Islet of Langerhans (tissue), 1 donor: Measurements from ENCODE around the gene CSF2RB.

Experiments
- FAIRE-seq: peaks from one replicate; lab custom pipeline; 2011; peaks lifted over from hg19 to GRCh38; lab: Jason Lieb, UNC

CSF2RB gene

DNA sequence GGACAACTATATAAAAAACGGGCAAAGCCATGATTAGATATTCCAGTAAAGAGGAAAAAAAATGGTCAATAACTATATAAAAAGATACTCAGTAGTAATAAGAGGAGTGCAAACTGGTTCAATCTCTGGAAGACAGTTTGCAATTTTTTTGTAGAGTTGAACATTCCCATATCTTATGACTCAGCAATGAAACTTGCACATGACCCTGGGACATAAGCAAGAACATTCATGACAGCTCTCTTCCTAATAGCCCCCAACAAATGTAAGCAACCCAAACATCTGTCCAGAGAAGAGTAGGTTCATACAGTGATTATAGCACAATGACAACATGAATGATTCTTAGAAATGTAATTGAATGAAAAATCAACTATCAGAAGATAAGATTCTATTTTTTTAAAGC, 21.8 kb upstream of the CSF2RB start:
- FAIRE-seq: no peak

DNA sequence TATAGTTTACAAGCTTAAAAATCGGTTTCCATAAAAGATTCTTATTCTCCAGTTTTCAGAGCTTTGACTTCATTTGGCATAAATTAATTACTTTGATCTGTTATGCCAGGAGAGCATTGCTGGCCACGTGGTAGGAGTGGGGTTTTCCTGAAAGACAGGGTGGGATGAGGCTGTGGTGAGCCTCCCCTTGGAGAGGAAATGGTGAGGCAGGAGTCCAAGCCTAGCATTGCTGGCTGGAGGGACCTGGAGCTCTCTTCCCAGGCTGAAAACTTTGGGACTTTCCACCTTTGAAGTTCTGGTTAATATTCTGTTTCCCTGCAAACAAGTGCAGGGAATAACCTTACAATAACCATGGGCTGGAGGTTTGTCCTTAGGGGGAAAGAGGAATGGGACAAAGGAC, 21.1 kb upstream of the CSF2RB start:
- no peak for FAIRE-seq

DNA sequence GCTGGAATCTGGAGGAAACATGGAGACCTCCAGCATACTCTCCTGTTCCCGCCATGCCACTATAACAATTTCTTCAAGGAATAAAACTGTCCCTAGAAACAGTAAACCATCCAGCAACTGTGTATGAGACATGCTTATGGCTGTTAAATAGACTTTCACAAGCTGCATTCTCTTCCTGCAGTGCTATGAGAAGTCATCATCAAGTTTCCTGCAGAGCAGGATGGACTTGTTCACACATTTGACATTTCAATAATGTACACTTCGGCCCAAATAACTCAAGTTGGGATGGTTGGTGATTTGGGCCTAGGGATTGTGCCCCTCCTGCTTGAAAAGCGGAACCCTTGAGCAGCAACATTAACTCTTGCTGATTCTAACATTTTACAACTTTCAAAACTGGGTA, 20.2 kb upstream of the CSF2RB start:
- no peak for FAIRE-seq

DNA sequence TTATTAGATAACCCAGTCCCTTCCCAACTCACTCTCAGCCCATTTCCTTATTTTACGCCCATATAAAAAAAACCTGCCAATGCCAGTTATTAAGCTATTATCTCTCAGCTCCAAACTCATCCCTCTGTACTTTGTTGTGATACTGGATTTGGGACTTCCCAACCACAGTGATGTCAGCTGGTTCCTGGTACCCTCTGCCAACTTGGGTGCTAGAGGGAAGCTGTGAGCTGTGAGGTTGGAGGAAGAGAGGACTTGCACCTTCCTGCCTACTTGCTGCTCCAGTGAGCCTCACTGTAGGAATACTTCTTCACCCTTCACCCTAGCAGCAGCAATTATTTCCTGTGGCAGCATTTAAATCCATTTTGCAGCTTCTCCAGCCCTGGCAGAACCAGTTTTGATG, 19.2 kb upstream of the CSF2RB start:
- no peak for FAIRE-seq

DNA sequence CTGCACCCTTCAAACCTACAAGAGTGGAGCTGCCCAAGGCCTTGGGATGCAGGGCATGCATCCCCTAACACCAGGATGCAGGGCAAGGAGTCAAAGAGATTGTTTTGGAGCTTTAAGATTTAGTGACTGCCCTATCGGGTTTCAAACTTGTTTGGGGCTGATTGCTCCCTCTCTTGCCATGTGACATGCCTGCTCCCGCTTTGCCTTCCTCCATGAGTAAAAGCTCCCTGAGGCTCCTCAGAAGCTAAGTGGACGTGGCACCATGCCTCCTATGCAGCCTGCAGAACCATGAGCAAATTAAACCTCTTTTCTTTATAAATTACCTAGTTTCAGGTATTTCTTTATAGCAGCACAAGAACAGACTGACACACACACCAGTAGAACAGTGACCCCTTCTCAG, 15.8 kb upstream of the CSF2RB start:
- FAIRE-seq: no peak

DNA sequence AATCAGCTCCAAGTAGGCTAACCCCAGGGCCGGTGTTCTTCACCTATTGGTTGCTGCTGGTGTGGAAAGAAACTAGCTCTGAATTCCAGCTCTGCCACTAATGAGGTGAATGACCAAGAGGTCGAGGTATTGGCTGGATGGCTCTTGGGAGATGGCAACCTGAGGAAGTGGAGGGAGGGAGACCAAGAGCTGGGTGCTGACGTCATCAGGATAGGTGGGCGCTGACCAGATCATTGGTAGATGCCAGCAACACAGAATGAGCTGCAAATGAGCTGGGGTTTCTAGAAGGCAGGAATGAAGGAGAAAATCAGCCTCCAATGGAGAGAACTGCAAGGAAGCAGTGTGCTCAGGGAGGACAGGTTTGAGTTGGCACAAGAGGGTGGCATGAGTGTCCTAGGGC, 14.7 kb upstream of the CSF2RB start:
- no peak for FAIRE-seq

DNA sequence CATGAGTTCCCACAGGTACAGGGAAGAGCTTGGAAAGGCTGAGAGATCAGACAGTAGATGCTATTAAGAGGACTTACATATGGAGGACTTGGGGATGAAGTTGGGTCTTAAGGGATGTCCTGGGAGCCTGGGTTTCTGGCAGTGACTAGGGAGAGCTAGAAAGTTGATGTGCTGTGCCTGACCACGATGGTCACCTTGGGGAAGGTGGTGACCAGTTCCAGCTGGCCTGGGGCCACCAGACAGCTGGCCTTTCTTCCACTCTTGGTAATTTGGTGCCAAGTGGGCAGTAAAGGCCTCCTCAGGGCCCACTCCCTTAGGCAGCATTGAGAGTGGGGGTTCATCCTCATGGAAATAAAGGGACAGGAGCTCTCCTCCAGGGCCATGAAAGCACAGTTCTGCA, 13.9 kb upstream of the CSF2RB start:
- no peak for FAIRE-seq

DNA sequence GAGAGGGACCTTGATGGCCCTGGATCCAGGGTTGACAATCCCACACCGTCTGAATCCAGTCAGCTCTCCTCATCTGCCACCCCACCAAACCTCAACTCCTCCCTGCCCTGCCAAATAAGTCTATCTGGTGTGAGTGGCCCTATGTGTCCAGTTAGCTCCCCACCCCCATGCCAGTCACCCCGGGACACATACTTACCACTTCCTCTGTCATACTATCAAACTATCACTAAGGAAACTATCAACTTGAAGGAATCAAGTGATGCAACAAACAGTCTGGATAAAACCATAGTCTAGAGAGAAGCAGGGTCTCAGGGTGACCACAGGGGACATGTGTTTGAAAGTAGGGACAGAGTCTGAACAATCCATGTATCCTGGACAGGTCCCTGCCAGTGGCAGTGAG, 13.2 kb upstream of the CSF2RB start:
- FAIRE-seq: no peak

DNA sequence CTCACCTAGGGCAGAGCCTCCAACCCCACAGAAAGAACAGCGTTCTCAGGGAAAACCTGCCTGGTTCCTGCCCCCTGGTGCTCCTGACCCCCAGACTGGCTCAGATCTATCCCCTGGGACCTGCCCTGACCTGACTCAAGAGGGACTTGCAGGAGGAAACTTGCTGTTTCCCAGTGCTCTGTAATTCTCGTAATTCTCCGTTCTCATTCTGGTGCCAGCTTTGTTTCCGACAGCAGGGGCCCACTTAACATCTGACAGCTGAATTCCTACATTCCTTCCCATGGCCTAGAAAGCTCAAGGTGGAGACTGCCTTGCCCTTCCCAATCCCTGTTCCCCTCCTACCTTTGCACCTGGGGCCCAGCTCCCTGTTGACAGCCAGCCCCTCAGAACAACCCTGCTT, 12.5 kb upstream of the CSF2RB start:
- FAIRE-seq: no peak

DNA sequence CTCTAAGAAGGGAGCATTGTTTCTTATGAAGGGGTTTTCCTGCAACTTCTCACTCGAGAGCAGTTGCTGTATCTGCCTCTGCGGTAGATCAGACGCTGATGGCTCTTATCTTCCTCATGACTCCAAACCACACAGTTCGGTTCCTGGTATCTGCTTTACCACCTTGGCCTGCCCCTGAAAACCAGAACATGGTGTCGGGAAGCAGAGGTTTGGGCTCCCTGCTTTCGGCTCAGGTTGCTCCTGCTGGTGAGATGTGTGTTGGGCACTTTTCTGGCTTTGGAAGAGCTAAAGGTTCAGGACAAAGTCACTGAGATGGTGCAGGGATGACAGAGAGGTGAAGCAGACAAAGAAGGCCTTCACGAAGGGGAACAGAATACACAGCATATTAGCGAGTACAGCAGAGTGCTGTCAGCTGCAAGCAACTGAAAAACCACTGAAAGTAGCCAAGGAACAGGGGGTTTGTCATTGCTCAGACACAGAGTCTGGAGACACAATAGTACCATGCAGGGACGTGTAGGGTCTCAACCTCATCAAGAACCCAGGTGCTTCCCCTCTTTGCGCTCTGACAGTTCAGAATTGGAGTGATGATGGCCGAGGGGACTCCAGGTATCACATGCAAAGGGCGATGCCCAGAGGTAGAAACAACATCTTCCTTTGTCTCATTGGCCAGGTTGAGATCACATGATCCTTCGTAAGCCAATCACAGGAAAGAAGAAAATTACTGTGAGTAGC, 11.9 kb upstream of the CSF2RB start:
- FAIRE-seq: no peak

DNA sequence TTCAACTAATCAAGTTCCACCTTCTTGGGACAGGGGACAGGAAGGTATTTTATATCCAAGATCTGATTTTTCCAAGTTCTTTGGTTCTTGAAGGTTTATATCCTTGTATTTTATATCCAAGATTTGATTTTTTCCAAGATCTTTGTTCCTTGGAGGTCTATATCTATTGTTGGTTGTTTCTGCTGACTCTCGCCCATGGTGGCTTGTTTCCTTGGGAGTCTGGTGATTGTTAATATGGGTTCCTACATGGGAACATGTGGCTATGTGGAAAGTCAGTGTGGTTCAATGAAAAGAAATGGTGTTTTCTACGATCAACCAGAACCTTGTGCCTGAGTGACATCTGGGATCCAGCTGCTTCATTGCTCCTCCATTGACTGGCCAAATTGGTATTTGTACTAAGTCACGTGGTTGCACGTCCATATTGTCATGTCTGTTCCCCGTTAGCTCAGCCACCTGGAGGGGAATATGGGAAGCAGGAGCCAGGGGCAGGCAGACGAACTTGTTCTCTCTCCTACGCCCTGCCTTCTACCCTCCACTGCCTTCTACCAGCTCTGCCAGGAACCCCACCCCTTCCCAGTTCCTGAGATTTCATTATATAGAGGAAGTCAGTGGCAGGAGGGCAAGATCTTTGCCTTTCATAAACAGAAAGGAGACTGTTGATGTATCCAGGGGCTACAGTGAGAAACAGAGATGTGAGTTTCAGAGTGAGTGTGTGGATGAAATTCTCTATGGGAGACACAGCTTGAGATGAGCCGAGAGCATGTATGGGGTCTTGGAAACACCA, 11.1 kb upstream of the CSF2RB start:
- FAIRE-seq: no peak

DNA sequence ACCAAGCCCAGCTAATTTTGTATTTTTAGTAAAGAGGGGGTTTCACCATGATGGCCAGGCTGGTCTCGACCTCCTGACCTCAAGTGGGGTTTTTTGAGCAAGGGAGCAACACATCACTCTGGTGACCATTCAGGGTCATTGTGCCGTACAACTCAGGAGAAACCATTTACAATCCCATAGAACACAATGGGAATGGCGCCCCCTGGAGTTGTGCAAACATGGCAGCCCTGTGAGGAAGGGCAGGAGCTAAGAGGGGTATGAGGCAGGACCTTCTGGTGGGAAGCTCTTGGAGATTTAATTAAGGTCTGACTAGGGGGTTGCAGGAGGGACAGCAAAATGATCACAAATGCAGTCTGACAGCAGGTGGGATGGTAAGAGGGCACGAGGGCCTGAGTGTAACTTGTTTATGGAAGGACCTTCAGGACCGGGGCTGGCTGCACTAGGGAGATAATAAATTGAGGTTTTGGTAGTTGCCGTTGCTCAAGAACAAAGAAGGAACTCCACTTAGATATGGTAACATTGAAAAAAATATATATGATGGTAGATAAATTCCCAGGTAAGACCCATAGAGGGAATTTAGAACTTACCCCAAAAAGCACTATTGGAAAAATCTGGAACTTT, 9.1 kb upstream of the CSF2RB start:
- no peak for FAIRE-seq

DNA sequence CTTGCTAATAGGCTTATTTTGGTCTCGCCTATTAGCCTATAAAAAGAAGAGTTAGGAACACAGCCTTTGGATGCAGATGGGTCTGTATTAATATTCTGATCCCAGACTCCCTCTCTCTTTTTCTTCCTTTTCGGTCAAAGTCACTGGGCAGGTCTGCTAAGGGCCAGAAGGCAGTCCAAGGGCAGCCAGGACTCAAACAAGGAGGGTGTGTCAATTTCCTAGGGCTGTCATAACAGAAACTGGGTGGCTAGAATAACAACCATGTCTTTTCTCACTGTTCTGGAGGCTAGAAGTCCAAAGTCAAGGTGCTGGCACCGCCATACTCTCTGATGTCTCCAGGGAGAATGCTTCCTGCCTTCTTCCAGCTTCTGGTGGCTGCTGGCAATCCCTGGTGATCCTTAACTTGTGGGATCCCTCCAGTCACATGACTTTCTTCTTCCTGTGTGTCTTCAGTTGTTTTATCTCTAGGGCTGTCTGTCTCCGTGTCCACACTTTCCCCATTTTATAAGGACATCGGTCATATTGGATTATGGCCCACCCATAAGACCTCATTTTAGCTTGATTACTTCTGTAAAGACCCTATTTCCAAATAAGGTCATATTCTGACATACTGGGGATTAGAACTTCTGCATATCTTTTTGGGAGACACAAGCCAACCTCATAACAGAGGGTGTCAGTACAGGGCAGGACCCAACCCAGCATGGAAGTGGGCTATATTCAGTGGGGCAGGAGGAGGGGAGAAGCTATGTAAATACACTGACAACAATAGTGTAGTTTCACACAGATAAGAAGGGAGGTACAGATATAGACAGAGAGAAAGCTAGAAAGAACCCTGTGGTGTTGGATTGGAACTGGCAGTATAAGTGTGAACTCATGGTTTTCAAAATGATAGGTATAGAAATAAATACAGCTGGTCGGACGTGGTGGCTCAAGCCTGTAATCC, 5.9 kb upstream of the CSF2RB start:
- FAIRE-seq: no peak

DNA sequence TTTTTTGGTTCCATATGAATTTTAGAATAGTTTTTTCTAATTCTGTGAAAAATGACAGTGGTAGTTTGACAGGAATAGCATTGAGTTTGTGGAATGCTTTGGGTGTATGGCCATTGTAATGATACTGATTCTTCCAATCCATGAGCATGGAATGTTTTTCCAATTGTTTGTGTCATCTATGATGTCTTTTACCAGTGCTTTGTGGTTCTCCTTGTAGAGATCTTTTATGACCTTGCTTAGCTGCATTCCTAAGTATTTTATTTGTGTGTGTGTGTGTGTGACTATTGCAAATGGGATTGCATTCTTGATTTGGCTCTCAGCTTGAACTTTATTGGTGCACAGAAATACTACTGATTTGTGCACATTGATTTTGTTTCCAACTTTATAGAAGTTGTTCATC, 3.0 kb upstream of the CSF2RB start:
- FAIRE-seq: no peak

DNA sequence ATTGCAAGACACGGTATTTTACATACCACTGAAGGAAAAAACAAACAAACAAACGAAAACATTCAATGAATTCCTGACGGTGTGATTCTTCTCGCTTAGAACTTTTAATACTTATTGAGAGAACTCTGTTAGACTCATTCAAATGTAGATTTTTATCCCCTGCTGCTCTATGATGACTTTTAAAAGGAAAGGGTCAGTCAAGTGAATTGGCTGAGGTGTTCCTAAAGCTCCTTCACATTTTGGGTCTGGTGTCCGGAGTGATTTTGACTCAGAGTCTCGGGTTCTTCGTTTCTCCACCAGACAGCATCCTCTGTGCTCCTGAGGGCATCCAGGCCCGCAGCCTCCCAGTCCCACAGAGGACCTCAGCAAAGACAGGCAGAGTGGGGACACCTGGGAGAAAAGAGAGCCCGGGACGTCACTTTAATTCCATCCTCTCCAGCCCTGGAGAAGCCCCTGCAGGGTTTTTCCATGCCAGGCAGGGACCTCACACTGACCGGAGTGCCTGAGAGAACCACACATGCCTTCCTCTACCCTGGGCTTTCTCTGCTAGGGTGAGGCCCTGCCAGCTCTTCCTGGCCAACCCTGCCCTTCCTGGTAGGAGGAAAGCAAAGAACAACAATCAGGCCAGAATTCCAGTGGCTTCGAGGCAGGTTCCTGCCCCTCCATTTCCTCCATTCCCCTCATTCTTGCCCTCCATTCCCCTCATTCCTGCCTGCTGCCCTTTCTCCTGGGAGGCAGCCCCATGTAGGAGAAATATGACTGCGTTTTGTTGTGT, 1.4 kb upstream of the CSF2RB start:
- FAIRE-seq: no peak

DNA sequence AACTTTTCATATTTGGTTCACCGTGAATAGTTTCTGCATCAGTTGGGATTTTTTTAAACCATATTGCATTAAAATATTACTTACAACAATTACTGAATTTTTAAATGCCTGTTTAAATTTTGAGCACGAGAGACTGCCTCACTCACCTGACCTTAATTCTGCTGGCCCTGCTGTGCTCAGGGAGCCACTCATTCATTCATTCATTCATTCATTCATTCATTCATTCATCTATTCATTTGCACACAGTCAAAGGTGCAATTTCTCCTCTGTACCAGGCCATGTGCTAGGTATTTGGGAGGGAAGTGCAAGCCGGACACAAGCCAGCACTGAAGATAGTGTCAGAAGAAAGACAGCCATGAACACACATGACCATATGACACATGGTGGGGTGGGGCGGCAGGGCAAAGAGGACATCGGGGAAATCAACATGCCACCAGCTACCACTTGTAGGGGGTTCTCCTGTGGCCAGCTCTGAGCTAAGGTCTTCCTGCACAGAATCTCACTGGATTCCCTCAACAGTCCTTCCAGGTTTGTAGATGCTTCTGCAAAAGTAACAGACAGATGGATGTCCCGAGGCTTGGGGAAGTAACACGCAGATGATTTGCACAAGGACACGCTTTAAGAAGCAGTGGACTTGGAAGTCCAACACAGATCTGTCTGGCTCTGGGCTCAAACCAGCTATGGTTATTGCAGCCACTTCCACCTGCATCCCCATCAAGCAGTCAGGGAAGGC, 568 bp upstream of the CSF2RB start:
- no peak for FAIRE-seq

DNA sequence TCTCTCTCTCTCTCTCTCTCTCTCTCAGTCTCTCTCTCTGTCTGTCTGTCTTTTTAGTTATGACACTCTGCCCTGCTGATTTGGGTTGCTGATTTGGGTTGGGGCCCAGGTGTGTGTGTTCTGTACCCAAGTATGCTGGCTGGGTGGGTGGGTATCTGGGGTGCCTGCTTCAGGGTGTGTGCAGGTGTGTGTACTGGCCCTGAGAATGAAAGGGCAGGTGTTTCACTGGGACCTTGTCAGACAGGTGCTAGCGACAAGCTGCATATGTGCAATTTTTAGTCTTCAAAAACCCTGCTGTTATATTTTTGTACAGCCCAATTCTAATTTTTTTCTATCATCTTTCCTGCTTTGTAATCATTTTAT, 943 bp downstream of the CSF2RB start:
- FAIRE-seq: no peak

DNA sequence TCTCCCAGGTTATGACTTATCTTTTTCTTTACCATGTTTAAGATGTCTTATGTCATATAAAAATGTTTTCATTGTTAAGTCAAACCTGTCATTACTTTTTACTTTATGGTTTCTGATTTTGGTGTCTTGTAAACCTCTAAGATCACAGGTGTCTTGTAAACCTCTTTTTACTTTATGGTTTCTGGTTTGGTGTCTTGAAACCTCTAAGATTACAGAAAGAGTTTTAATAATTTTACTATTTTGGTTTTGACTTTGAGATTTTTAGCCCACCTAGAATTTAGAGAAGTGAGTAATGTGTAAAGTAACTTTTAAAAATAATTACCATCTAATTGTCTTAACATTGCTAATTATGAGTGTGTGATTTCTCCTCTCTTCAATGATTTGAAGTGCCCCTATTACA, 2.6 kb downstream of the CSF2RB start:
- FAIRE-seq: no peak

DNA sequence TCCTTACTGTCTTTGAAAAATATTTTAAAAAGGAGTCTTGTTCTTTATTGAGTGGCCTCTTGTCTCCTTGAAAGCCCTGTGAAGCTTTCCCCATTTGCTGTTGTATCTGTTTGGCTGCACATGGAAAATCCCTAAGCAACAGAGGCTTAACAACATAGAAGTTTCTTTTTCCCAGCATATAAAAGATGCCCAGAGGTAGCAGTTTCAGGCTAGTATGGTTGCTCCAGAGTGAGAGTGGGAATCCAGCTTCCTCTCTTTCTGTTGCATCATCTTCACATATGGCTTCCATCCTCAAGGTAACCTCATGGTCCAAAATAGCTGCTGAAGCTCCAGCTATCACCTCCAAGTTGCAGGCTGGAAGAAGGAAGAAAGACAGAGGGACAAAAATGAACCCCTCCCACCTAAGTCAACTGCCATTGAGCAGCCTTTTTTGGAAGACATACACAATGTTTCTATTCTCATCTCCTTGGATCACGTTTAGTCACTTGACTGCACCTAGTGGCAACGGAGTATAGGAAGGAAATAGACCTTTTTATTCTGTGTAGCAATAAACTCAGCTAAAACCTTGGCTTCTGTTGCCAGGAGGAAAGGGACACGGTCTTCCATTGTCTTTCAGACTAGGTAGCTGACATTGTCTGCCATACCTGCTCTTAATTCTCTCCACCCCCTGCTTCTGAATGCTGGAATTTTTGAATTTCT, 5.3 kb downstream of the CSF2RB start:
- FAIRE-seq: no peak

DNA sequence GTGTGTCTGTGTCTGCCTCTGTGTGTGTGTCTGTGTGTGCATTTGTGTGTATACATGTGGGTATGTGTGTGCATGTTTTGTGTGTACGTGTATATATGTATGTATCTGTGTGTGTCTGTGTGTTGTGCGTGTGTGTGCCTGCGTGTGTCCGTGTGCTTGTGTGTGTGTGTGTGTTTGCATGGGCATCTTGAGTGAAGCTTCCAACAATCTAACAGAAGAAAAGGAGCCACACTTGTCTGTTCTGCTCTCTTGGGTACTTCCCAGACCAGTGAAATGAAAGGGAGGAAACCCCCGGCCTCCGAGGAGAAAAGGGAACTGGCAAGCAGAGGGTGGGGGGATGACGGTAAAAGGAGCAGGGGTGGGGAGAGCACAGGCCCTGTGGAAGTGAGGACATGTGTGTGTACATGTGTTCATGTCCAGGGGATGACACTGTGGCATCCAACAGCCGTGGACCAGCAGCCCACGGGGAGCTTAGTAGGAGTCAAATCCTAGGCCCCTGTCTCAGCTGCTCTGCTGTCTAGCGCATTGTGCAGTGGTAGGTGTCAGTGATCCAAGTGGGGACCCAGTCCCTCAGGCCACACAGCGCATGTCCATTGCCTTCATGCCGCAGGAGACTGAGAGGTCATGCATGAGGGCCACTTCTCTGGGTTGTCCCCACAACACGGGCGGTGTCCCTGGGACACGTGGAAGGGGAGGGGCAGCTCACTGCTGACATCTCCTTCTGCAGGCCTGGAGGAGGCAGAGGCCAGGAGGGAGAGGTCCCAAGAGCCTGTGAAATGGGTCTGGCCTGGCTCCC, 8.1 kb downstream of the CSF2RB start:
- no peak for FAIRE-seq
